H1 (cell line): Measurements from ENCODE around the gene TAF11L4. TPM values are rescaled to one million over a fixed set of nuclear protein-coding genes. Genes with fewer than 3 reads are reported as not detected.
"Not testable (repeated sequence)": the region's sequence is repeated elsewhere in the genome, so short reads cannot be mapped to it uniquely, and the experiment has no call there.

ENCODE experiments used
- CTCF ChIA-PET: fragments of 300-600 bp; sonication (Branson Sonifier 250); formaldehyde crosslinking; loops from one replicate; lab custom pipeline; 2021; ENCODE audit not compliant: partially characterized antibody; lab: Charles Lee
- POLR2A ChIA-PET: fragments of 300-600 bp; sonication (Branson Sonifier 250); formaldehyde crosslinking; loops from one replicate; lab custom pipeline; 2021; ENCODE audit warnings: inconsistent platforms; ENCODE audit not compliant: partially characterized antibody; lab: Charles Lee
- DNase-seq, 2 experiments: peaks; one replicate each; pipeline versions ENCODE4 v3.0.0 to v3.0.0-alpha.2; 2010 to 2022; ENCODE audit warnings: low spot score in 2 of 2, low read depth in 1 of 2, mixed read lengths in 1 of 2
- FAIRE-seq: peaks from 2 replicates; lab custom pipeline; 2011; peaks lifted over from hg19 to GRCh38; lab: Jason Lieb, UNC
- H2AFZ ChIP-seq: 2 replicates; pipeline ENCODE4 v1.8.1; 2012; ENCODE audit warnings: low read length, inconsistent platforms
- H2AK5ac ChIP-seq: 2 replicates; pipeline ENCODE4 v1.6.1; 2013; ENCODE audit warnings: low read depth, low read length
- H2BK120ac ChIP-seq: replicated peaks from 2 replicates; pipeline ENCODE3; 2013; ENCODE audit warnings: low read depth, low read length, inconsistent platforms
- H2BK12ac ChIP-seq: 2 replicates; pipeline ENCODE4 v1.6.1; 2013; ENCODE audit warnings: low read depth, low read length
- H2BK15ac ChIP-seq: 2 replicates; pipeline ENCODE4 v1.6.1; 2013; ENCODE audit warnings: low read length
- H2BK20ac ChIP-seq: 2 replicates; pipeline ENCODE4 v1.6.1; 2013; ENCODE audit warnings: low read length
- H2BK5ac ChIP-seq: 2 replicates; pipeline ENCODE4 v1.6.1; 2013; ENCODE audit warnings: low read depth, low read length
- H3K14ac ChIP-seq: 2 replicates; pipeline ENCODE4 v1.6.1; 2013; ENCODE audit warnings: inconsistent platforms; ENCODE audit not compliant: insufficient read length
- H3K18ac ChIP-seq: 2 replicates; pipeline ENCODE4 v1.6.1; 2013; ENCODE audit warnings: low read length; ENCODE audit errors: extremely low read depth
- H3K23ac ChIP-seq: 2 replicates; pipeline ENCODE4 v1.6.1; 2013; ENCODE audit warnings: inconsistent platforms; ENCODE audit not compliant: insufficient read length
- H3K23me2 ChIP-seq: 2 replicates; pipeline ENCODE4 v1.6.1; 2013; ENCODE audit warnings: low read depth, low read length
- H3K27ac ChIP-seq: 2 replicates; pipeline ENCODE4 v1.6.1; 2011; ENCODE audit warnings: low read depth, low read length, inconsistent platforms
- H3K27me3 ChIP-seq, 4 experiments: replicated peaks in 1 of 4; 1 replicate in 1 of 4; 2 replicates in 3 of 4; pipeline versions ENCODE4 v1.6.1 to v1.8.1; 2011 to 2013; ENCODE audit warnings: low read length in 3 of 4, mild to moderate bottlenecking in 3 of 4, inconsistent platforms in 2 of 4, mixed read lengths in 2 of 4, moderate library complexity in 1 of 4; ENCODE audit not compliant: control insufficient read depth in 3 of 4, insufficient read depth in 3 of 4; ENCODE audit errors: extremely low read depth in 1 of 4
- H3K36me3 ChIP-seq, 4 experiments: 2 replicates each; pipeline versions ENCODE4 v1.6.1 to v1.8.1; 2011 to 2013; ENCODE audit warnings: mild to moderate bottlenecking in 4 of 4, low read length in 3 of 4, moderate library complexity in 2 of 4, control low read depth in 1 of 4, inconsistent platforms in 1 of 4; ENCODE audit not compliant: insufficient read depth in 4 of 4, control insufficient read depth in 2 of 4
- H3K4ac ChIP-seq: replicated peaks from 2 replicates; pipeline ENCODE3; 2013; ENCODE audit warnings: low read length, low read depth, mixed read lengths, inconsistent platforms; ENCODE audit not compliant: insufficient read length
- H3K4me1 ChIP-seq, 4 experiments: replicated peaks in 1 of 4; 1 replicate in 1 of 4; 2 replicates in 3 of 4; pipeline versions ENCODE4 v1.6.1 to v1.8.1; 2011 to 2013; ENCODE audit warnings: low read length in 3 of 4, inconsistent platforms in 2 of 4, mixed read lengths in 1 of 4; ENCODE audit not compliant: insufficient read depth in 4 of 4, control insufficient read depth in 3 of 4
- H3K4me2 ChIP-seq, 2 experiments: 2 replicates each; pipeline versions ENCODE4 v1.6.1 to v1.8.1; 2011 to 2013; ENCODE audit warnings: low read depth in 2 of 2, low read length in 2 of 2, control low read depth in 1 of 2, inconsistent platforms in 1 of 2, mild to moderate bottlenecking in 1 of 2; ENCODE audit not compliant: insufficient read depth in 1 of 2
- H3K4me3 ChIP-seq, 4 experiments: fragments of 200-600, 300-600 bp in 1 of 4; sonication (generic), shearing (Covaris generic), sonication (Bioruptor Twin) in 1 of 4; 2 replicates each; pipeline versions ENCODE4 v1.5.1 to v1.8.1; 2011 to 2016; ENCODE audit warnings: low read length in 4 of 4, low read depth in 3 of 4, control low read depth in 2 of 4, inconsistent platforms in 2 of 4, mild to moderate bottlenecking in 2 of 4, mixed read lengths in 1 of 4, moderate library complexity in 1 of 4; ENCODE audit not compliant: insufficient read depth in 2 of 4; ENCODE audit errors: extremely low read depth in 1 of 4
- H3K56ac ChIP-seq: replicated peaks from 2 replicates; pipeline ENCODE3; 2013; ENCODE audit warnings: low read depth, mild to moderate bottlenecking, mixed read lengths, low read length, inconsistent platforms; ENCODE audit not compliant: insufficient read length
- H3K79me1 ChIP-seq: 2 replicates; pipeline ENCODE4 v1.6.1; 2013; ENCODE audit warnings: low read depth, low read length, control low read depth
- H3K79me2 ChIP-seq, 2 experiments: 2 replicates each; pipeline versions ENCODE4 v1.6.1 to v1.8.1; 2012 to 2013; ENCODE audit warnings: low read length in 2 of 2, mild to moderate bottlenecking in 2 of 2, inconsistent platforms in 1 of 2; ENCODE audit not compliant: insufficient read depth in 2 of 2, control insufficient read depth in 1 of 2
- H3K9ac ChIP-seq, 4 experiments: replicated peaks in 1 of 4; 1 replicate in 1 of 4; 2 replicates in 3 of 4; pipeline versions ENCODE4 v1.6.1 to v1.8.1; 2011 to 2013; ENCODE audit warnings: low read depth in 3 of 4, low read length in 3 of 4, control low read depth in 2 of 4, mild to moderate bottlenecking in 2 of 4, moderate library complexity in 2 of 4, inconsistent platforms in 1 of 4; ENCODE audit errors: extremely low read depth in 1 of 4
- H3K9me3 ChIP-seq, 2 experiments: 2 replicates each; pipeline versions ENCODE4 v1.6.1 to v1.8.1; 2012 to 2013; ENCODE audit warnings: mild to moderate bottlenecking in 2 of 2, moderate library complexity in 2 of 2, control low read depth in 1 of 2, inconsistent platforms in 1 of 2, low read depth in 1 of 2, low read length in 1 of 2, mixed read lengths in 1 of 2; ENCODE audit not compliant: insufficient read depth in 2 of 2
- H4K20me1 ChIP-seq, 2 experiments: replicated peaks in 1 of 2; 2 replicates each; pipeline versions ENCODE3 to v1.8.1; 2011 to 2013; ENCODE audit warnings: inconsistent platforms in 2 of 2, low read length in 2 of 2, mild to moderate bottlenecking in 1 of 2; ENCODE audit not compliant: insufficient read depth in 2 of 2, control insufficient read depth in 1 of 2
- H4K5ac ChIP-seq: 2 replicates; pipeline ENCODE4 v1.6.1; 2013; ENCODE audit warnings: low read length, low read depth, mixed read lengths, inconsistent platforms; ENCODE audit not compliant: insufficient read length
- H4K8ac ChIP-seq: 2 replicates; pipeline ENCODE4 v1.8.0; 2013; ENCODE audit warnings: mild to moderate bottlenecking, moderate library complexity, low read length, inconsistent platforms; ENCODE audit not compliant: insufficient read depth; ENCODE audit errors: extremely low read depth
- H4K91ac ChIP-seq: replicated peaks from 2 replicates; pipeline ENCODE3; 2013; ENCODE audit warnings: low read length, mixed read lengths, inconsistent platforms; ENCODE audit not compliant: insufficient read length
- WGBS, 2 experiments: shearing (Covaris generic) in 1 of 2; methylation state at CpG; one replicate each; pipeline versions ENCODE4 v1.1.6 to v1.1.7; 2013 to 2015; ENCODE audit warnings: low lambda C conversion rate in 2 of 2, mixed read lengths in 2 of 2, inconsistent platforms in 1 of 2, low coverage in 1 of 2, missing lambda C conversion rate in 1 of 2; ENCODE audit not compliant: insufficient replicate concordance in 2 of 2, insufficient coverage in 1 of 2, insufficient read length in 1 of 2; ENCODE audit errors: extremely low coverage in 1 of 2, missing lambda C conversion rate in 1 of 2; 5-methylcytosine and 5-hydroxymethylcytosine counted together
- polyA plus RNA-seq, 7 experiments: library from polyadenylated mRNA; depleted of rRNA in 3 of 7; stranded (reverse) in 5 of 7; unstranded in 2 of 7; fragments of >200 nt in 5 of 7; fragments of 200-250 nt in 2 of 7; gene quantifications; 1 replicate in 5 of 7; 2 replicates in 1 of 7; 4 replicates in 1 of 7; pipeline versions ENCODE4 v1.2.1 to v1.2.3, GENCODE V29; 2011 to 2013; ENCODE audit warnings: missing spikeins in 2 of 7, mixed read lengths in 2 of 7
- total RNA-seq: library from RNA; stranded (reverse); fragmentation: NEBNext Ultra II Directional; extraction: Animal tissue kit (Norgen Biotek cat#: 25700); gene quantifications from 2 replicates; pipeline ENCODE4 v1.2.1, GENCODE V29; 2021

Gene TAF11L4
- total and polyA plus RNA-seq, 2 of the 8 experiments (the other 6 are each of a cell fraction or from before 2014, with no cell fraction given): not detected

- FAIRE-seq, H4K5ac ChIP-seq, H3K56ac ChIP-seq, H2BK120ac ChIP-seq, H2BK5ac ChIP-seq, H2BK12ac ChIP-seq, H2BK20ac ChIP-seq, H3K23ac ChIP-seq, H3K4me2 ChIP-seq, H3K9ac ChIP-seq, H3K79me1 ChIP-seq, CTCF ChIA-PET, H3K14ac ChIP-seq, H3K36me3 ChIP-seq, H3K27me3 ChIP-seq, H4K20me1 ChIP-seq, H3K4me3 ChIP-seq, H3K4ac ChIP-seq, H3K9me3 ChIP-seq, H2AK5ac ChIP-seq, H3K4me1 ChIP-seq, H4K8ac ChIP-seq, H2AFZ ChIP-seq, H2BK15ac ChIP-seq, H4K91ac ChIP-seq, H3K18ac ChIP-seq, H3K27ac ChIP-seq, H3K79me2 ChIP-seq, POLR2A ChIA-PET, H3K23me2 ChIP-seq: not testable (repeated sequence)
- DNase-seq: peak in 1 of 2 experiments; percentile 64
- WGBS, 2 experiments: 94% methylated on average over 11 of the region's 12 CpGs; no CpG with 5 or more reads in 1 of the 2 experiments
These were observed 4.1 kb upstream of the TAF11L4 start for GRCh38 chr5:17517526-17517925.

GRCh38 chr5:17518067-17518466 lies 3.5 kb upstream of the TAF11L4 start, which contains the start of gene TAF11L3:
Gene TAF11L3, plus strand, starts transcription at chr5:17518367.
- no CpG with 5 or more reads among the region's 15 CpGs for WGBS, 2 experiments
- H4K91ac ChIP-seq, H2BK15ac ChIP-seq, H3K79me2 ChIP-seq, POLR2A ChIA-PET, H2AFZ ChIP-seq, H2AK5ac ChIP-seq, H4K5ac ChIP-seq, H3K4me2 ChIP-seq, CTCF ChIA-PET, H2BK12ac ChIP-seq, H3K36me3 ChIP-seq, H3K27me3 ChIP-seq, H3K79me1 ChIP-seq, H3K23ac ChIP-seq, H2BK20ac ChIP-seq, FAIRE-seq, H3K23me2 ChIP-seq, H3K4me1 ChIP-seq, DNase-seq, H3K9me3 ChIP-seq, H4K8ac ChIP-seq, H2BK5ac ChIP-seq, H3K4ac ChIP-seq, H3K14ac ChIP-seq, H3K27ac ChIP-seq, H4K20me1 ChIP-seq, H3K4me3 ChIP-seq, H2BK120ac ChIP-seq, H3K9ac ChIP-seq, H3K56ac ChIP-seq, H3K18ac ChIP-seq: not testable (repeated sequence)
